ENCODE results near the gene FCSK.
A peak's percentile ranks its signal among the peaks of the same experiment; 100 is the strongest.

The FCSK gene

GRCh38 chr16:70438585-70438968 lies 15.8 kb upstream of the FCSK start (continued):
- TF ChIP-seq, protein P1, sequence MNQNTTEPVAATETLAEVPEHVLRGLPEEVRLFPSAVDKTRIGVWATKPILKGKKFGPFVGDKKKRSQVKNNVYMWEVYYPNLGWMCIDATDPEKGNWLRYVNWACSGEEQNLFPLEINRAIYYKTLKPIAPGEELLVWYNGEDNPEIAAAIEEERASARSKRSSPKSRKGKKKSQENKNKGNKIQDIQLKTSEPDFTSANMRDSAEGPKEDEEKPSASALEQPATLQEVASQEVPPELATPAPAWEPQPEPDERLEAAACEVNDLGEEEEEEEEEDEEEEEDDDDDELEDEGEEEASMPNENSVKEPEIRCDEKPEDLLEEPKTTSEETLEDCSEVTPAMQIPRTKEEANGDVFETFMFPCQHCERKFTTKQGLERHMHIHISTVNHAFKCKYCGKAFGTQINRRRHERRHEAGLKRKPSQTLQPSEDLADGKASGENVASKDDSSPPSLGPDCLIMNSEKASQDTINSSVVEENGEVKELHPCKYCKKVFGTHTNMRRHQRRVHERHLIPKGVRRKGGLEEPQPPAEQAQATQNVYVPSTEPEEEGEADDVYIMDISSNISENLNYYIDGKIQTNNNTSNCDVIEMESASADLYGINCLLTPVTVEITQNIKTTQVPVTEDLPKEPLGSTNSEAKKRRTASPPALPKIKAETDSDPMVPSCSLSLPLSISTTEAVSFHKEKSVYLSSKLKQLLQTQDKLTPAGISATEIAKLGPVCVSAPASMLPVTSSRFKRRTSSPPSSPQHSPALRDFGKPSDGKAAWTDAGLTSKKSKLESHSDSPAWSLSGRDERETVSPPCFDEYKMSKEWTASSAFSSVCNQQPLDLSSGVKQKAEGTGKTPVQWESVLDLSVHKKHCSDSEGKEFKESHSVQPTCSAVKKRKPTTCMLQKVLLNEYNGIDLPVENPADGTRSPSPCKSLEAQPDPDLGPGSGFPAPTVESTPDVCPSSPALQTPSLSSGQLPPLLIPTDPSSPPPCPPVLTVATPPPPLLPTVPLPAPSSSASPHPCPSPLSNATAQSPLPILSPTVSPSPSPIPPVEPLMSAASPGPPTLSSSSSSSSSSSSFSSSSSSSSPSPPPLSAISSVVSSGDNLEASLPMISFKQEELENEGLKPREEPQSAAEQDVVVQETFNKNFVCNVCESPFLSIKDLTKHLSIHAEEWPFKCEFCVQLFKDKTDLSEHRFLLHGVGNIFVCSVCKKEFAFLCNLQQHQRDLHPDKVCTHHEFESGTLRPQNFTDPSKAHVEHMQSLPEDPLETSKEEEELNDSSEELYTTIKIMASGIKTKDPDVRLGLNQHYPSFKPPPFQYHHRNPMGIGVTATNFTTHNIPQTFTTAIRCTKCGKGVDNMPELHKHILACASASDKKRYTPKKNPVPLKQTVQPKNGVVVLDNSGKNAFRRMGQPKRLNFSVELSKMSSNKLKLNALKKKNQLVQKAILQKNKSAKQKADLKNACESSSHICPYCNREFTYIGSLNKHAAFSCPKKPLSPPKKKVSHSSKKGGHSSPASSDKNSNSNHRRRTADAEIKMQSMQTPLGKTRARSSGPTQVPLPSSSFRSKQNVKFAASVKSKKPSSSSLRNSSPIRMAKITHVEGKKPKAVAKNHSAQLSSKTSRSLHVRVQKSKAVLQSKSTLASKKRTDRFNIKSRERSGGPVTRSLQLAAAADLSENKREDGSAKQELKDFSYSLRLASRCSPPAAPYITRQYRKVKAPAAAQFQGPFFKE (tag by site-specific recombination; IDR thresholded peaks at IDR 0.05; ENCODE audit: borderline replicate concordance), result no peak

- ChIA-PET CTCF (interaction anchor here (0.9 to 2.2 kb wide), 3 partner anchors 14 to 45 kb away, joined by 3 to 9 read pairs (median 3); partner anchors contain the start of gene FCSK), POLR2A (interaction anchor here (1.0 to 6.0 kb wide), 6 partner anchors 7 to 150 kb away, joined by 3 to 31 read pairs (median 8); partner anchors contain the start of genes AARS1 and FCSK)
- peak within 1 kb of the TSS; percentile 71 for H3K27ac ChIP-seq (ENCODE audit: extremely low read depth, low read depth, low read length)
- H3K4me1 ChIP-seq (ENCODE audit: control insufficient read depth, insufficient read depth, low read length), result peaks cover 7% of the 10 kb centered on the region
- H3K36me3 ChIP-seq (ENCODE audit: control insufficient read depth in 2 of 2, insufficient read depth in 1 of 2, low read length in 2 of 2), result peaks cover 0 to 10% of the 10 kb centered on the region in 2 experiments; a peak in 1 of 3 replicates
- no peaks in the 10 kb centered on the region for H3K9me3 ChIP-seq (ENCODE audit: control insufficient read depth, insufficient read depth, low read depth, low read length)
- H3K4me3 ChIP-seq (ENCODE audit: low read depth, low read length), result peak within 1 kb of the TSS; percentile 52
- TF ChIP-seq MZF1 (tag by site-specific recombination; IDR thresholded peaks at IDR 0.05; ENCODE audit: borderline replicate concordance) (no peak), ZNF354C (tag by site-specific recombination; IDR thresholded peaks at IDR 0.05; ENCODE audit: borderline replicate concordance, low read depth) (no peak), ZNF707 (tag by site-specific recombination; IDR thresholded peaks at IDR 0.05) (no peak), ZNF670 (tag by site-specific recombination; IDR thresholded peaks at IDR 0.05; ENCODE audit: low read depth) (no peak), ZNF521 (tag by site-specific recombination; IDR thresholded peaks at IDR 0.05) (no peak), ZNF391 (tag by site-specific recombination; IDR thresholded peaks at IDR 0.05; ENCODE audit: borderline replicate concordance, low read depth) (0 out of 2 replicates have a peak, but pooled peaks have one; percentile 39), ZNF585B (tag by site-specific recombination; IDR thresholded peaks at IDR 0.05) (no peak), ZNF140 (tag by site-specific recombination; IDR thresholded peaks at IDR 0.05) (no peak), MYNN (tag by site-specific recombination; IDR thresholded peaks at IDR 0.05; ENCODE audit: borderline replicate concordance) (no peak), SALL2 (tag by site-specific recombination; IDR thresholded peaks at IDR 0.05; ENCODE audit: borderline replicate concordance) (no peak), ZNF610 (tag by site-specific recombination; IDR thresholded peaks at IDR 0.05; ENCODE audit: borderline replicate concordance) (no peak), ZNF274 (IDR thresholded peaks at IDR 0.05; ENCODE audit: low read length) (no peak), ZNF274 (tag by site-specific recombination; IDR thresholded peaks at IDR 0.05; ENCODE audit: borderline replicate concordance) (no peak), ZNF184 (tag by site-specific recombination; IDR thresholded peaks at IDR 0.05) (no peak), ZNF548 (tag by site-specific recombination; IDR thresholded peaks at IDR 0.05) (no peak), ZIC2 (tag by site-specific recombination; IDR thresholded peaks at IDR 0.05) (peak; percentile 59; the same call in 1 of the 2 replicates), ZNF837 (tag by site-specific recombination; IDR thresholded peaks at IDR 0.05) (no peak), EGR2 (tag by site-specific recombination; IDR thresholded peaks at IDR 0.05; ENCODE audit: low read depth) (peak; percentile 74), ZNF132 (tag by site-specific recombination; IDR thresholded peaks at IDR 0.05; ENCODE audit: borderline replicate concordance) (no peak), ZNF416 (tag by site-specific recombination; IDR thresholded peaks at IDR 0.05) (no peak), ZNF202 (tag by site-specific recombination; IDR thresholded peaks at IDR 0.05; ENCODE audit: borderline replicate concordance) (no peak), ZNF37A (tag by site-specific recombination; IDR thresholded peaks at IDR 0.05) (no peak), ZNF239 (tag by site-specific recombination; IDR thresholded peaks at IDR 0.05) (no peak), ZXDB (tag by site-specific recombination; IDR thresholded peaks at IDR 0.05) (peak; percentile 98), ZNF580 (tag by site-specific recombination; IDR thresholded peaks at IDR 0.05) (peak; percentile 60; the same call in 1 of the 2 replicates), ZNF157 (tag by site-specific recombination; IDR thresholded peaks at IDR 0.05) (no peak), ZNF423 (tag by site-specific recombination; IDR thresholded peaks at IDR 0.05) (no peak), OSR2 (tag by site-specific recombination; IDR thresholded peaks at IDR 0.05) (no peak)
- TF ChIP-seq, protein P2, sequence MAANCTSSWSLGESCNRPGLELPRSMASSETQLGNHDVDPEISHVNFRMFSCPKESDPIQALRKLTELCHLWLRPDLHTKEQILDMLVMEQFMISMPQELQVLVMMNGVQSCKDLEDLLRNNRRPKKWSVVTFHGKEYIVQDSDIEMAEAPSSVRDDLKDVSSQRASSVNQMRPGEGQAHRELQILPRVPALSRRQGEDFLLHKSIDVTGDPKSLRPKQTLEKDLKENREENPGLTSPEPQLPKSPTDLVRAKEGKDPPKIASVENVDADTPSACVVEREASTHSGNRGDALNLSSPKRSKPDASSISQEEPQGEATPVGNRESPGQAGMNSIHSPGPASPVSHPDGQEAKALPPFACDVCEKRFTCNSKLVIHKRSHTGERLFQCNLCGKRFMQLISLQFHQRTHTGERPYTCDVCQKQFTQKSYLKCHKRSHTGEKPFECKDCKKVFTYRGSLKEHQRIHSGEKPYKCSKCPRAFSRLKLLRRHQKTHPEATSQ (tag by site-specific recombination; IDR thresholded peaks at IDR 0.05), result no peak
These were observed 15.2 kb upstream of the FCSK start, which contains the start of gene ST3GAL2 for GRCh38 chr16:70438969-70439862. Gene ST3GAL2 (minus strand): TSS chr16:70439100. CDS start chr16:70398530, 40,570 bp downstream.

All from HEK293 (cell line).